HepG2 (cell line): ENCODE data around the gene MRPS7. TPM values are rescaled to one million over a fixed set of nuclear protein-coding genes. Genes with fewer than 3 reads are reported as not detected.

Experiments
- GLI4 ChIP-seq: sonication (generic); formaldehyde crosslinking; IDR thresholded peaks from 2 replicates; pipeline ENCODE4 v1.5.1; 2020; ENCODE audit warnings: missing genetic modification reagents, mild to moderate bottlenecking, moderate library complexity, borderline replicate concordance
- HHEX ChIP-seq: IDR thresholded peaks from 2 replicates; pipeline ENCODE4 v1.6.1; 2016; ENCODE audit warnings: control low read depth
- HOXA3 ChIP-seq: sonication (generic); formaldehyde crosslinking; IDR thresholded peaks from 2 replicates; pipeline ENCODE4 v1.5.0; 2020; ENCODE audit warnings: missing genetic modification reagents
- KLF12 ChIP-seq: sonication (generic); formaldehyde crosslinking; IDR thresholded peaks from 2 replicates; pipeline ENCODE4 v1.4.0; 2020; ENCODE audit warnings: missing genetic modification reagents, borderline replicate concordance
- MEIS1 ChIP-seq: sonication (generic); formaldehyde crosslinking; IDR thresholded peaks from 2 replicates; pipeline ENCODE4 v1.9.0; 2021; ENCODE audit warnings: mild to moderate bottlenecking, missing genetic modification reagents, moderate library complexity, borderline replicate concordance
- MIXL1 ChIP-seq: IDR thresholded peaks from 2 replicates; pipeline ENCODE4 v1.6.1; 2016
- MZF1 ChIP-seq: sonication (generic); formaldehyde crosslinking; IDR thresholded peaks from 2 replicates; pipeline ENCODE4 v1.8.1; 2023; ENCODE audit warnings: mild to moderate bottlenecking, missing genetic modification reagents, borderline replicate concordance
- RXRB ChIP-seq: IDR thresholded peaks from 2 replicates; pipeline ENCODE4 v1.6.1; 2016; ENCODE audit warnings: borderline replicate concordance, missing genetic modification reagents, missing compliant biosample characterization
- SETDB1 ChIP-seq: sonication (generic); formaldehyde crosslinking; IDR thresholded peaks from 2 replicates; pipeline ENCODE4 v1.5.1; 2020; ENCODE audit warnings: missing genetic modification reagents, mild to moderate bottlenecking, borderline replicate concordance
- SNAPC2 ChIP-seq: sonication (generic); formaldehyde crosslinking; IDR thresholded peaks from 2 replicates; pipeline ENCODE4 v1.8.1; 2022; ENCODE audit warnings: mild to moderate bottlenecking, missing genetic modification reagents
- TAF1 ChIP-seq: sonication (generic); formaldehyde crosslinking; IDR thresholded peaks from 2 replicates; pipeline ENCODE4 v1.4.0; 2020; ENCODE audit warnings: missing genetic modification reagents
- TCF12 ChIP-seq, 2 experiments: fragments of 450-650 bp in 1 of 2; sonication (generic) in 1 of 2; formaldehyde crosslinking in 1 of 2; IDR thresholded peaks; 2 replicates each; pipeline versions ENCODE4 v1.6.1 to v1.8.0; 2017 to 2022; ENCODE audit warnings: antibody characterized with exemption in 1 of 2, mild to moderate bottlenecking in 1 of 2, missing genetic modification reagents in 1 of 2, moderate library complexity in 1 of 2
- YEATS4 ChIP-seq: sonication (generic); formaldehyde crosslinking; IDR thresholded peaks from 2 replicates; pipeline ENCODE4 v1.4.0; 2020; ENCODE audit warnings: missing genetic modification reagents, borderline replicate concordance
- ZMAT3 ChIP-seq: sonication (generic); formaldehyde crosslinking; conservative IDR thresholded peaks from 2 replicates; pipeline ENCODE4 v1.7.0; 2021; ENCODE audit warnings: missing genetic modification reagents
- ZNF564 ChIP-seq: sonication (generic); formaldehyde crosslinking; IDR thresholded peaks from 2 replicates; pipeline ENCODE4 v1.8.1; 2023; ENCODE audit warnings: mild to moderate bottlenecking, missing genetic modification reagents
- ZNF766 ChIP-seq: sonication (generic); formaldehyde crosslinking; IDR thresholded peaks from 2 replicates; pipeline ENCODE4 v1.5.0; 2020; ENCODE audit warnings: missing genetic modification reagents, borderline replicate concordance
- ZSCAN20 ChIP-seq: sonication (generic); formaldehyde crosslinking; IDR thresholded peaks from 2 replicates; pipeline ENCODE4 v1.4.0; 2020; ENCODE audit warnings: missing genetic modification reagents, mild to moderate bottlenecking, borderline replicate concordance
- polyA plus RNA-seq, 8 experiments: library from polyadenylated mRNA; depleted of rRNA in 3 of 8; stranded (reverse) in 7 of 8; unstranded in 1 of 8; fragments of >200 nt; fragmentation: Illumina TruSeq in 4 of 8; extraction: Trizol in 4 of 8; gene quantifications; 2 replicates each; pipeline versions ENCODE4 v1.2.1 to v1.2.3, GENCODE V29; 2011 to 2016; ENCODE audit warnings: low read depth in 4 of 8, missing spikeins in 1 of 8, mixed read lengths in 1 of 8; ENCODE audit not compliant: insufficient read depth in 1 of 8
- total RNA-seq, 5 experiments: library from RNA; depleted of rRNA; stranded (reverse); fragments of >200 nt; fragmentation: Illumina TruSeq; extraction: Trizol; gene quantifications; 2 replicates each; pipeline ENCODE4 v1.2.3, GENCODE V29; 2016; ENCODE audit warnings: low read depth in 1 of 5
- TF ChIP-seq, protein P1 (sequence below): sonication (generic); formaldehyde crosslinking; IDR thresholded peaks from 2 replicates; pipeline ENCODE4 v1.4.0; 2020; ENCODE audit warnings: missing genetic modification reagents
- TF ChIP-seq, protein P2 (sequence below): sonication (generic); formaldehyde crosslinking; IDR thresholded peaks from 2 replicates; pipeline ENCODE4 v1.5.0; 2020; ENCODE audit warnings: mild to moderate bottlenecking, missing genetic modification reagents
- TF ChIP-seq, protein P3 (sequence below): sonication (generic); formaldehyde crosslinking; IDR thresholded peaks from 2 replicates; pipeline ENCODE4 v1.9.0; 2021; ENCODE audit warnings: missing genetic modification reagents, borderline replicate concordance
- TF ChIP-seq, protein P4 (sequence below): sonication (generic); formaldehyde crosslinking; IDR thresholded peaks from 2 replicates; pipeline ENCODE4 v1.5.0; 2020; ENCODE audit warnings: missing genetic modification reagents

The MRPS7 gene
- total and polyA plus RNA-seq, 2 of the 13 experiments (the other 11 are each of a cell fraction or from before 2014, with no cell fraction given), result 97.0 to 162 TPM

DNA sequence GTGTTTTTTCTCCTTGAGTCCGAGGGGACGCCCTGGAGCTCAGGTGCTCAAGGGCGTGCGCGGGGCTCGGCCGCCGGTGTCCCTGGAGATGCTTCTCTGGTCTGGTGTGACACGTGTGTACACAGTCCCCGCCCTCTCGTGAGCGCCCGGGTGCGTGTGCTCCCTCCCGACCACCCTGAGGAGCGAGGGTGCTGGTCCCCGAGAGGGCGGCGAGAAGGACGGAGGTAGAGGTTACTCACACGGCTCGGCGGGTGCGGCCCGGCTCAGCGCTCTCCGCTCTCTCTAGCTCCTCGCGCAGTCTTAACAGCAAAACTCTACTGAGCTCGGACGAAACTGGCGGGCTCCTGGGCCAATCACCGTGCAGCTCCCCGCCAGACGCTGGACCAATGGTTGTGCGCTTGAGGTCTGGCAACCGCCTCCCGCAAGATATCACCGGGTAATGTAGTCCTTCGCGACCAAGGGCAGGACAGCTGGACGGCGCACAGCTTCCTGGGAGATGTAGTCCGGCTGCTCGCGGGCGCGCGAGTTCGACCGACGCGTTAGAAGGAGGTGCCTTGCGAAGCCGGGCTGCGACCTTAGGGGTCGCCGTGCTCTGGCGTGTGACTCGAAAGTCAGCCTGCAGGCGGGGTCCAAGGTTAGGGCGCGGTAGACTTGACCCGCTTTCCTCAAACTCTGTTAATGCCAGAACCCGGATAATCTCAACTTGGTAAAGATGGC lies 27.6 kb downstream of the MRPS7 start, which contains the start of gene SLC25A19 (continued):
- TF ChIP-seq ZNF766 (CRISPR knock-in tag) (peak; percentile 74; the same call in 1 of the 2 replicates), TCF12 (IDR thresholded peaks at IDR 0.05) (no peak), TCF12 (CRISPR knock-in tag; IDR thresholded peaks at IDR 0.05) (0 out of 2 replicates have a peak, but pooled peaks have one; percentile 11), RXRB (CRISPR knock-in tag) (peak; percentile 86), HHEX (CRISPR knock-in tag) (no peak), MIXL1 (CRISPR knock-in tag) (peak; percentile 75), TAF1 (peak; percentile 90), SETDB1 (no peak), GLI4 (0 out of 2 replicates have a peak, but pooled peaks have one; percentile 50), SNAPC2 (CRISPR knock-in tag) (no peak), MEIS1 (CRISPR knock-in tag) (0 out of 2 replicates have a peak, but pooled peaks have one; percentile 72), ZSCAN20 (no peak), ZMAT3 (CRISPR knock-in tag) (peak; percentile 91), HOXA3 (CRISPR knock-in tag) (peak; percentile 94), MZF1 (CRISPR knock-in tag) (0 out of 2 replicates have a peak, but pooled peaks have one; percentile 22), ZNF564 (CRISPR knock-in tag) (peak; percentile 79; the same call in 1 of the 2 replicates), YEATS4 (CRISPR knock-in tag) (peak; percentile 93), KLF12 (CRISPR knock-in tag) (peak; percentile 76)
- TF ChIP-seq, protein P1, sequence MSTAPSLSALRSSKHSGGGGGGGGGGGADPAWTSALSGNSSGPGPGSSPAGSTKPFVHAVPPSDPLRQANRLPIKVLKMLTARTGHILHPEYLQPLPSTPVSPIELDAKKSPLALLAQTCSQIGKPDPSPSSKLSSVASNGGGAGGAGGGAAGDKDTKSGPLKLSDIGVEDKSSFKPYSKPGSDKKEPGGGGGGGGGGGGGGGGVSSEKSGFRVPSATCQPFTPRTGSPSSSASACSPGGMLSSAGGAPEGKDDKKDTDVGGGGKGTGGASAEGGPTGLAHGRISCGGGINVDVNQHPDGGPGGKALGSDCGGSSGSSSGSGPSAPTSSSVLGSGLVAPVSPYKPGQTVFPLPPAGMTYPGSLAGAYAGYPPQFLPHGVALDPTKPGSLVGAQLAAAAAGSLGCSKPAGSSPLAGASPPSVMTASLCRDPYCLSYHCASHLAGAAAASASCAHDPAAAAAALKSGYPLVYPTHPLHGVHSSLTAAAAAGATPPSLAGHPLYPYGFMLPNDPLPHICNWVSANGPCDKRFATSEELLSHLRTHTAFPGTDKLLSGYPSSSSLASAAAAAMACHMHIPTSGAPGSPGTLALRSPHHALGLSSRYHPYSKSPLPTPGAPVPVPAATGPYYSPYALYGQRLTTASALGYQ, result no peak
- TF ChIP-seq, protein P2, sequence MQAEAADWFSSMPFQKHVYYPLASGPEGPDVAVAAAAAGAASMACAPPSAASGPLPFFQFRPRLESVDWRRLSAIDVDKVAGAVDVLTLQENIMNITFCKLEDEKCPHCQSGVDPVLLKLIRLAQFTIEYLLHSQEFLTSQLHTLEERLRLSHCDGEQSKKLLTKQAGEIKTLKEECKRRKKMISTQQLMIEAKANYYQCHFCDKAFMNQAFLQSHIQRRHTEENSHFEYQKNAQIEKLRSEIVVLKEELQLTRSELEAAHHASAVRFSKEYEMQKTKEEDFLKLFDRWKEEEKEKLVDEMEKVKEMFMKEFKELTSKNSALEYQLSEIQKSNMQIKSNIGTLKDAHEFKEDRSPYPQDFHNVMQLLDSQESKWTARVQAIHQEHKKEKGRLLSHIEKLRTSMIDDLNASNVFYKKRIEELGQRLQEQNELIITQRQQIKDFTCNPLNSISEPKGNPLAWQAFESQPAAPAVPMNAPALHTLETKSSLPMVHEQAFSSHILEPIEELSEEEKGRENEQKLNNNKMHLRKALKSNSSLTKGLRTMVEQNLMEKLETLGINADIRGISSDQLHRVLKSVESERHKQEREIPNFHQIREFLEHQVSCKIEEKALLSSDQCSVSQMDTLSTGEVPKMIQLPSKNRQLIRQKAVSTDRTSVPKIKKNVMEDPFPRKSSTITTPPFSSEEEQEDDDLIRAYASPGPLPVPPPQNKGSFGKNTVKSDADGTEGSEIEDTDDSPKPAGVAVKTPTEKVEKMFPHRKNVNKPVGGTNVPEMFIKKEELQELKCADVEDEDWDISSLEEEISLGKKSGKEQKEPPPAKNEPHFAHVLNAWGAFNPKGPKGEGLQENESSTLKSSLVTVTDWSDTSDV (CRISPR knock-in tag), result no peak
- TF ChIP-seq, protein P3, sequence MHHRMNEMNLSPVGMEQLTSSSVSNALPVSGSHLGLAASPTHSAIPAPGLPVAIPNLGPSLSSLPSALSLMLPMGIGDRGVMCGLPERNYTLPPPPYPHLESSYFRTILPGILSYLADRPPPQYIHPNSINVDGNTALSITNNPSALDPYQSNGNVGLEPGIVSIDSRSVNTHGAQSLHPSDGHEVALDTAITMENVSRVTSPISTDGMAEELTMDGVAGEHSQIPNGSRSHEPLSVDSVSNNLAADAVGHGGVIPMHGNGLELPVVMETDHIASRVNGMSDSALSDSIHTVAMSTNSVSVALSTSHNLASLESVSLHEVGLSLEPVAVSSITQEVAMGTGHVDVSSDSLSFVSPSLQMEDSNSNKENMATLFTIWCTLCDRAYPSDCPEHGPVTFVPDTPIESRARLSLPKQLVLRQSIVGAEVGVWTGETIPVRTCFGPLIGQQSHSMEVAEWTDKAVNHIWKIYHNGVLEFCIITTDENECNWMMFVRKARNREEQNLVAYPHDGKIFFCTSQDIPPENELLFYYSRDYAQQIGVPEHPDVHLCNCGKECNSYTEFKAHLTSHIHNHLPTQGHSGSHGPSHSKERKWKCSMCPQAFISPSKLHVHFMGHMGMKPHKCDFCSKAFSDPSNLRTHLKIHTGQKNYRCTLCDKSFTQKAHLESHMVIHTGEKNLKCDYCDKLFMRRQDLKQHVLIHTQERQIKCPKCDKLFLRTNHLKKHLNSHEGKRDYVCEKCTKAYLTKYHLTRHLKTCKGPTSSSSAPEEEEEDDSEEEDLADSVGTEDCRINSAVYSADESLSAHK (CRISPR knock-in tag), result no peak
- TF ChIP-seq, protein P4, sequence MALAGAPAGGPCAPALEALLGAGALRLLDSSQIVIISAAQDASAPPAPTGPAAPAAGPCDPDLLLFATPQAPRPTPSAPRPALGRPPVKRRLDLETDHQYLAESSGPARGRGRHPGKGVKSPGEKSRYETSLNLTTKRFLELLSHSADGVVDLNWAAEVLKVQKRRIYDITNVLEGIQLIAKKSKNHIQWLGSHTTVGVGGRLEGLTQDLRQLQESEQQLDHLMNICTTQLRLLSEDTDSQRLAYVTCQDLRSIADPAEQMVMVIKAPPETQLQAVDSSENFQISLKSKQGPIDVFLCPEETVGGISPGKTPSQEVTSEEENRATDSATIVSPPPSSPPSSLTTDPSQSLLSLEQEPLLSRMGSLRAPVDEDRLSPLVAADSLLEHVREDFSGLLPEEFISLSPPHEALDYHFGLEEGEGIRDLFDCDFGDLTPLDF (CRISPR knock-in tag), result peak; percentile 89
